Breast epithelium (tissue), 3 donors: ENCODE results near the gene ABHD12B.

Source experiments
- POLR2AphosphoS5 ChIP-seq, 3 donors: sonication (generic); formaldehyde crosslinking; IDR thresholded peaks; one replicate each; pipeline ENCODE4 v1.6.1; 2017; ENCODE audit warnings: antibody characterized with exemption in 3 of 3
- TF ChIP-seq, protein P1 (sequence below), 3 donors: fragments of 450-650 bp; IDR thresholded peaks; one replicate each; pipeline ENCODE4 v1.5.1; 2016 to 2017; ENCODE audit warnings: antibody characterized with exemption in 3 of 3, mild to moderate bottlenecking in 3 of 3, moderate library complexity in 3 of 3

DNA sequence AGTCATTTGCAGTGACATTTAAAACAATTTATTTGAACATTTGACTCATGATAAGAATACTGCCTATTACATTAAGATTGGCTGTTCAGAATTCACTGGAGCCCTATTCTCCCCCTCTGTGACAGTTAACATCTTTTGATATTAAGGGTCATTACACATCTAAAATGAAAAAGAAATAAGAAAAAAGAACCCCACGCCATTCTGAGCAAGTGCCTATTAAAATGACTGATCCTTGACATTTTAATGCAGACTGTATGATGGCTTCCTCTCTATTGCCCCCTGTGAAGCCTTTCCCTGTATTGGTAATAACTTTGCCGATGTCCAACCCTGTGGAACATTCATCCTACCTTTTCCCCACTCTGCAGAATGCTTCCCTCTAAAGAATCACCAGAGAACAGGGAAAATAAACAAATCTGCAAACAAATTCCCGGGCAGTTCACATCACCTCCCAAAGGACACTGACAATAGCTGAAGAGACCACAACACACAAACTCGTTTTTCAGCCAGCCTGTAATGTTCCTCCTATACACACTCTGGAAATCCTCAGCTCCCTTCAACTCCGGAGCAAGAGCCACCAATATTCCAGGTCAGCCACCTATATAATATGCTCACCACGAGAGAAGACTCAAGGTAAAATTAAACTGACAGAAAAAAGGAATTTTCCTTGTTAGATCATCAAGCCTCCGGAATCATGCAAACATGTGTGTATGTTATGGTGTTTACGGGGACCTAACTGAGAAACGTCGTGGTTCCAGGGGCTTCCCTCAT, 42.9 kb upstream of the ABHD12B start:
- TF ChIP-seq POLR2AphosphoS5 (IDR thresholded peaks at IDR 0.05): no peak
- TF ChIP-seq, protein P1, sequence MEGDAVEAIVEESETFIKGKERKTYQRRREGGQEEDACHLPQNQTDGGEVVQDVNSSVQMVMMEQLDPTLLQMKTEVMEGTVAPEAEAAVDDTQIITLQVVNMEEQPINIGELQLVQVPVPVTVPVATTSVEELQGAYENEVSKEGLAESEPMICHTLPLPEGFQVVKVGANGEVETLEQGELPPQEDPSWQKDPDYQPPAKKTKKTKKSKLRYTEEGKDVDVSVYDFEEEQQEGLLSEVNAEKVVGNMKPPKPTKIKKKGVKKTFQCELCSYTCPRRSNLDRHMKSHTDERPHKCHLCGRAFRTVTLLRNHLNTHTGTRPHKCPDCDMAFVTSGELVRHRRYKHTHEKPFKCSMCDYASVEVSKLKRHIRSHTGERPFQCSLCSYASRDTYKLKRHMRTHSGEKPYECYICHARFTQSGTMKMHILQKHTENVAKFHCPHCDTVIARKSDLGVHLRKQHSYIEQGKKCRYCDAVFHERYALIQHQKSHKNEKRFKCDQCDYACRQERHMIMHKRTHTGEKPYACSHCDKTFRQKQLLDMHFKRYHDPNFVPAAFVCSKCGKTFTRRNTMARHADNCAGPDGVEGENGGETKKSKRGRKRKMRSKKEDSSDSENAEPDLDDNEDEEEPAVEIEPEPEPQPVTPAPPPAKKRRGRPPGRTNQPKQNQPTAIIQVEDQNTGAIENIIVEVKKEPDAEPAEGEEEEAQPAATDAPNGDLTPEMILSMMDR (IDR thresholded peaks at IDR 0.05): no peak
